ENCODE measurements around the gene ACTR3C. TPM values are rescaled to one million over a fixed set of nuclear protein-coding genes. Genes with fewer than 3 reads are reported as not detected.

ACTR3C gene
- polyA plus RNA-seq, 3 donors: 0.55 to 1.9 (median 1.7) TPM

DNA sequence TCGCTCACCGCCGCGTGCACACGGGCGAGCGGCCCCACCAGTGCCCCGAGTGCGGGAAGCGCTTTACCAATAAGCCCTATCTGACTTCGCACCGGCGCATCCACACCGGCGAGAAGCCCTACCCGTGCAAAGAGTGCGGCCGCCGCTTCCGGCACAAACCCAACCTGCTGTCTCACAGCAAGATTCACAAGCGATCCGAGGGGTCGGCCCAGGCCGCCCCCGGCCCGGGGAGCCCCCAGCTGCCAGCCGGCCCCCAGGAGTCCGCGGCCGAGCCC is 48.6 kb upstream of the ACTR3C start:
- no peak for DNase-seq
- H3K4me2 ChIP-seq (replicated peaks; ENCODE audit: extremely low read depth, low read length, poor library complexity, severe bottlenecking): no peak overlapping the region
- H3K9ac ChIP-seq (ENCODE audit: insufficient read depth, low read length, poor library complexity, severe bottlenecking): no peak overlapping the region
- no peaks in the 10 kb centered on the region for H3K9me3 ChIP-seq (replicated peaks in 1 of 2; ENCODE audit: control insufficient read depth in 1 of 2, insufficient read depth in 1 of 2, low read length in 2 of 2)
- peaks cover 57% of the 10 kb centered on the region for H3K79me2 ChIP-seq (ENCODE audit: insufficient read depth, low read length)
- WGBS (ENCODE audit: insufficient coverage): 99% methylated on average over 30 of the region's 30 CpGs
- Mint-ChIP-seq H3K27ac (no peak overlapping the region), H3K36me3 (peaks cover 26 to 54% of the 10 kb centered on the region in 2 donors), H3K9me3 (peaks cover 0 to 2% (median 0%) of the 10 kb centered on the region in 7 donors), H3K27me3 (ENCODE audit: low read depth in 3 of 3) (no peaks in the 10 kb centered on the region), H3K4me1 (peaks cover 40% of the 10 kb centered on the region), H3K4me3 (no peak overlapping the region)
- H4K20me1 ChIP-seq (ENCODE audit: insufficient read depth, low read length): peaks cover 57% of the 10 kb centered on the region
- intact Hi-C loops (cut with micrococcal nuclease): loop anchor here in 1 of 2 donors (10.0 kb wide), 1 partner anchor 713 kb away; the partner anchor contains the start of genes AGAP3, FASTK and TMUB1
- TF ChIP-seq, protein P1, sequence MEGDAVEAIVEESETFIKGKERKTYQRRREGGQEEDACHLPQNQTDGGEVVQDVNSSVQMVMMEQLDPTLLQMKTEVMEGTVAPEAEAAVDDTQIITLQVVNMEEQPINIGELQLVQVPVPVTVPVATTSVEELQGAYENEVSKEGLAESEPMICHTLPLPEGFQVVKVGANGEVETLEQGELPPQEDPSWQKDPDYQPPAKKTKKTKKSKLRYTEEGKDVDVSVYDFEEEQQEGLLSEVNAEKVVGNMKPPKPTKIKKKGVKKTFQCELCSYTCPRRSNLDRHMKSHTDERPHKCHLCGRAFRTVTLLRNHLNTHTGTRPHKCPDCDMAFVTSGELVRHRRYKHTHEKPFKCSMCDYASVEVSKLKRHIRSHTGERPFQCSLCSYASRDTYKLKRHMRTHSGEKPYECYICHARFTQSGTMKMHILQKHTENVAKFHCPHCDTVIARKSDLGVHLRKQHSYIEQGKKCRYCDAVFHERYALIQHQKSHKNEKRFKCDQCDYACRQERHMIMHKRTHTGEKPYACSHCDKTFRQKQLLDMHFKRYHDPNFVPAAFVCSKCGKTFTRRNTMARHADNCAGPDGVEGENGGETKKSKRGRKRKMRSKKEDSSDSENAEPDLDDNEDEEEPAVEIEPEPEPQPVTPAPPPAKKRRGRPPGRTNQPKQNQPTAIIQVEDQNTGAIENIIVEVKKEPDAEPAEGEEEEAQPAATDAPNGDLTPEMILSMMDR (IDR thresholded peaks at IDR 0.05): no peak
- H3K4me1 ChIP-seq (ENCODE audit: control insufficient read depth in 1 of 2, insufficient read depth in 2 of 2, low read length in 2 of 2): peaks cover 25 to 39% of the 10 kb centered on the region in 2 donors
- H3K27ac ChIP-seq (ENCODE audit: low read depth in 1 of 2, low read length in 2 of 2): no peak overlapping the region
- H3K27me3 ChIP-seq (ENCODE audit: control insufficient read depth in 2 of 2, insufficient read depth in 2 of 2, low read length in 2 of 2): no peaks in the 10 kb centered on the region
- H3K36me3 ChIP-seq (replicated peaks in 1 of 2; ENCODE audit: control insufficient read depth in 1 of 2, insufficient read depth in 2 of 2, low read length in 2 of 2): peaks cover 33 to 44% of the 10 kb centered on the region in 2 donors
- H2AFZ ChIP-seq (ENCODE audit: insufficient read depth, low read depth, low read length, poor library complexity, severe bottlenecking): no peak overlapping the region
- H3K4me3 ChIP-seq (replicated peaks in 1 of 3; ENCODE audit: low read depth in 2 of 3, low read length in 3 of 3): no peak overlapping the region

DNA sequence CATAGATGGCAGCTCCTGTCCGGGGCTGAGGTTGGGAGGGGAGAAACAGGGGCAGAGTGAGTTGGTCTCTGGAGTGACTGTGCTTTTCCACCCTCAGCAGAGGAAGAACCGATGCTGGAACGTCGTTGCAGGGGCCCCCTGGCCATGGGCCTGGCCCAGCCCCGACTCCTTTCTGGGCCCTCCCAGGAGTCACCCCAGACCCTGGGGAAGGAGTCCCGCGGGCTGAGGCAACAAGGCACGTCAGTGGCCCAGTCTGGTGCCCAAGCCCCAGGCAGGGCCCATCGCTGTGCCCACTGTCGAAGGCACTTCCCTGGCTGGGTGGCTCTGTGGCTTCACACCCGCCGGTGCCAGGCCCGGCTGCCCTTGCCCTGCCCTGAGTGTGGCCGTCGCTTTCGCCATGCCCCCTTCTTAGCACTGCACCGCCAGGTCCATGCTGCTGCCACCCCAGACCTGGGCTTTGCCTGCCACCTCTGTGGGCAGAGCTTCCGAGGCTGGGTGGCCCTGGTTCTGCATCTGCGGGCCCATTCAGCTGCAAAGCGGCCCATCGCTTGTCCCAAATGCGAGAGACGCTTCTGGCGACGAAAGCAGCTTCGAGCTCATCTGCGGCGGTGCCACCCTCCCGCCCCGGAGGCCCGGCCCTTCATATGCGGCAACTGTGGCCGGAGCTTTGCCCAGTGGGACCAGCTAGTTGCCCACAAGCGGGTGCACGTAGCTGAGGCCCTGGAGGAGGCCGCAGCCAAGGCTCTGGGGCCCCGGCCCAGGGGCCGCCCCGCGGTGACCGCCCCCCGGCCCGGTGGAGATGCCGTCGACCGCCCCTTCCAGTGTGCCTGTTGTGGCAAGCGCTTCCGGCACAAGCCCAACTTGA is 48.0 kb upstream of the ACTR3C start:
- Mint-ChIP-seq H3K27me3 (ENCODE audit: low read depth in 3 of 3) (no peaks in the 10 kb centered on the region), H3K9me3 (peaks cover 0 to 2% (median 0%) of the 10 kb centered on the region in 7 donors), H3K36me3 (peaks cover 26 to 52% of the 10 kb centered on the region in 2 donors), H3K4me1 (peaks cover 41% of the 10 kb centered on the region), H3K27ac (peak overlapping the region in 2 of 7 donors; percentile 12 to 48), H3K4me3 (no peak overlapping the region)
- no peak for DNase-seq
- 93% methylated on average over 46 of the region's 48 CpGs for WGBS (ENCODE audit: insufficient coverage)
- Histone ChIP-seq H3K4me2 (replicated peaks; ENCODE audit: extremely low read depth, low read length, poor library complexity, severe bottlenecking) (no peak overlapping the region), H3K4me1 (ENCODE audit: control insufficient read depth in 1 of 2, insufficient read depth in 2 of 2, low read length in 2 of 2) (peaks cover 30 to 44% of the 10 kb centered on the region in 2 donors), H3K79me2 (ENCODE audit: insufficient read depth, low read length) (peaks cover 57% of the 10 kb centered on the region), H4K20me1 (ENCODE audit: insufficient read depth, low read length) (peaks cover 57% of the 10 kb centered on the region), H3K4me3 (replicated peaks in 1 of 3; ENCODE audit: low read depth in 2 of 3, low read length in 3 of 3) (no peak overlapping the region), H2AFZ (ENCODE audit: insufficient read depth, low read depth, low read length, poor library complexity, severe bottlenecking) (no peak overlapping the region), H3K9ac (ENCODE audit: insufficient read depth, low read length, poor library complexity, severe bottlenecking) (no peak overlapping the region), H3K27me3 (ENCODE audit: control insufficient read depth in 2 of 2, insufficient read depth in 2 of 2, low read length in 2 of 2) (no peaks in the 10 kb centered on the region), H3K36me3 (replicated peaks in 1 of 2; ENCODE audit: control insufficient read depth in 1 of 2, insufficient read depth in 2 of 2, low read length in 2 of 2) (peaks cover 33 to 44% of the 10 kb centered on the region in 2 donors), H3K27ac (ENCODE audit: low read depth in 1 of 2, low read length in 2 of 2) (no peak overlapping the region), H3K9me3 (replicated peaks in 1 of 2; ENCODE audit: control insufficient read depth in 1 of 2, insufficient read depth in 1 of 2, low read length in 2 of 2) (no peaks in the 10 kb centered on the region)
- intact Hi-C loops (cut with micrococcal nuclease): loop anchor here in 1 of 2 donors (10.0 kb wide), 1 partner anchor 713 kb away; the partner anchor contains the start of genes AGAP3, FASTK and TMUB1
- TF ChIP-seq, protein P1 (IDR thresholded peaks at IDR 0.05): no peak

All from CD14-positive monocyte (primary cell).